GDM1 (cell line): ENCODE measurements around the gene ARHGAP23.
A peak's percentile ranks its signal among the peaks of the same experiment; 100 is the strongest.
"Not testable (repeated sequence)": the region's sequence is repeated elsewhere in the genome, so short reads cannot be mapped to it uniquely, and the experiment has no call there.

Source experiments
- DNase-seq: peaks from one replicate; lab custom pipeline; 2025; lab: John Stamatoyannopoulos, UW

The ARHGAP23 gene

GRCh38 chr17:38491346-38492066 is 63.2 kb downstream of the ARHGAP23 start:
- DNase-seq: not testable (repeated sequence)

- peak; percentile 79 for DNase-seq
Observed at GRCh38 chr17:38492067-38493040, 64.1 kb downstream of the ARHGAP23 start.

GRCh38 chr17:38494152-38494551 is 65.9 kb downstream of the ARHGAP23 start:
- not testable (repeated sequence) for DNase-seq

DNA sequence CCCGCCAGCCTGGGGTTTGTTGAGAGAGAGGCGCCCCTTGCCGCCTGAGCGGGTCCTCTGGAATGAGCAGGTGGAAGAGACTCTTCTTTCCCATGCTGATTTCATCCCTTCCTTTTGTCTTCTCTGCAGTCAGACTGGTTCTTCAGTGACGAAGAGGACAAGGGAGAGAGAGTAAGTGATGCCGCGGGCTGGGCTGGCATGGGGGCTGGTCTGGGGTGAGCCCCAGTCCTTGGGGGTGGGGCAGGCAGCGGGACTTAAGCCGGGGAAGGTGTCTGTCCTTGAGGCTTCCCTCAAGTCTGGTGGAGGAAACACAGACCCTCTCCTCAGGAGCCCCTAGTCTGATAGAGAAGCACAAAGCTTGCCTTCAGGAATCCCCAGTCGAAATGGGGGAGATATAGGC is 69.4 kb downstream of the ARHGAP23 start:
- DNase-seq: not testable (repeated sequence)

DNA sequence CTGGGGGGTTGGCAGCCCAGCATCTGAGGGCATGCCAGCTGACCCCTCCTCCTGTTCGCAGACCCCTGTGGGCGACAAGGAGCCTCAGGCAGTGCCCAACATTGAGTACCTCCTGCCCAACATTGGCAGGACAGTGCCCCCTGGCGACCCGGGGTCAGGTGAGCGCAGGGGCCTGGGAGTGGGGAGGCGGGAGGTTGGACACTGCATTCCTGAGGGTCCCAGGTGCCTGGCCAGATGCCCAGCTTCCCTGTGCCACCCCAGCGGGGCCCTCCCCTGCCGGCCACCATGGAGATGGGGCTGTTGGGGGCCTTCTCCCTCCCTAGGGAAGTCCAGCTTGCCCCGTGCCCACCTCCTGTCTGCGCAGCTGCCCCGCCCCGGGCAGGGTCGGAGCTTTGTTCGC is 70.1 kb downstream of the ARHGAP23 start:
- no peak for DNase-seq

GRCh38 chr17:38499230-38499629 is 71.0 kb downstream of the ARHGAP23 start:
- not testable (repeated sequence) for DNase-seq

- not testable (repeated sequence) for DNase-seq
Observed at GRCh38 chr17:38501718-38502117, 73.5 kb downstream of the ARHGAP23 start.

- not testable (repeated sequence) for DNase-seq
Observed at GRCh38 chr17:38503286-38503913, 75.1 kb downstream of the ARHGAP23 start.

- no peak for DNase-seq
Observed at GRCh38 chr17:38504216-38504615, 76.0 kb downstream of the ARHGAP23 start.

DNA sequence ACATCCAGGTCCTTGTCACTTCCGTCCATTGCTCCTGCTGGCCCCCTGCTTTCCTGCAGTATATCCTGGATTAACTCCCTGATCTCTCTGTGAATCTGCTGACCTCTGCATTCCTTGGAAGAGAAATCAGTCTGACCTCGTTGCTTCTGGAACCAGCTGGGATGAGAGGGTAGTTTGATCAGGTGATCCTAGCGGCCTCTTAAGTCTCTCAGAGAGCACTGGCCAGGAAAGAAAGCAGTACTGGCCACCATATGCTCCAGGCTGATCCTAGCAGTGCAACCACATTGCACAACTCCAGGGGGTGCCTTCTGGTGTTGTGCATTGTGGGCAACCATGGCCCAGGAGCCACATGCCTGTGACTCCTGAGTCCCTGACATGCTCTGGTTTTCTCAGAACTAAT is 79.2 kb downstream of the ARHGAP23 start:
- DNase-seq: no peak

- no peak for DNase-seq
Observed at GRCh38 chr17:38507921-38508569, 79.8 kb downstream of the ARHGAP23 start.

- DNase-seq: no peak
Observed at GRCh38 chr17:38508570-38508950, 80.3 kb downstream of the ARHGAP23 start.

DNA sequence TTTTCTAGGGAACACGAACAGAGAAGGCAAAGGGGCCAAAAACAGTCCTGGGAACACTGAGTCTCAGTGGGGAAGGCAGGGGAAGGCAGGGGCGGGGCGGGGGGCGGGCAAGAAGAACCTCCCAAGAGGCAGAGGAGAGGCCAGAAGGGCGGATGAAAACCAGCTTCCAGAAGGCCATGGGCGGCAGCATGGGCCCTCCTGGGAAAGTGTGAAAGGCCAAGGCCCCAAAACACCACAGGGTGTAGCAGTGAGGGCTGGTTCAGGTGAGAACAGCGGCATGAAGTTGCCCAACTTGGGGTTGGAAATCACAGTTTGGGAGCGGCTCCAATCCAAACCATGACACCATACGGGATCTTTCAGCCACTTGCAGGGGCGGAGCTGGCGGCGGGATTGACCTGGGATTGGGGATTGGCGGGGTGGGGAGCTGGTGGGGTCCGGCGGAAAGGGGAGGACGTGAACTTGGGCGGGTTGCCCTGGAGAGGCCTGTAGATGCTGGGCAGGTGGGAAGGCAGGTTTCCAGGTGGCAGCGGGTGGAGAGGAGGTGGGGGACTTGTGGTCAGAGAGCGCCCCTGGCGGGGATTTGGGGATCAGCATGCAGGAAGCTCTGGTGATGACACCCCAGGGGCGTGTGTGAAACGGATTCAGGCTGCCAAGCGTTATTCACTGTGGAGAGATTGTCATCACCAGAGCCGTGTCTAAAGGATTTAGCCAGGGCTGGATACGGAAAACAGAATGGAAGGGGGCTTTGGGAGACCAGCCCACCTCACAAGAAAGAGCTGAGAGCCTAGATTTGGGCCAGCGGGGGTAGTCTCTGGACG is 80.9 kb downstream of the ARHGAP23 start:
- DNase-seq: no peak

DNA sequence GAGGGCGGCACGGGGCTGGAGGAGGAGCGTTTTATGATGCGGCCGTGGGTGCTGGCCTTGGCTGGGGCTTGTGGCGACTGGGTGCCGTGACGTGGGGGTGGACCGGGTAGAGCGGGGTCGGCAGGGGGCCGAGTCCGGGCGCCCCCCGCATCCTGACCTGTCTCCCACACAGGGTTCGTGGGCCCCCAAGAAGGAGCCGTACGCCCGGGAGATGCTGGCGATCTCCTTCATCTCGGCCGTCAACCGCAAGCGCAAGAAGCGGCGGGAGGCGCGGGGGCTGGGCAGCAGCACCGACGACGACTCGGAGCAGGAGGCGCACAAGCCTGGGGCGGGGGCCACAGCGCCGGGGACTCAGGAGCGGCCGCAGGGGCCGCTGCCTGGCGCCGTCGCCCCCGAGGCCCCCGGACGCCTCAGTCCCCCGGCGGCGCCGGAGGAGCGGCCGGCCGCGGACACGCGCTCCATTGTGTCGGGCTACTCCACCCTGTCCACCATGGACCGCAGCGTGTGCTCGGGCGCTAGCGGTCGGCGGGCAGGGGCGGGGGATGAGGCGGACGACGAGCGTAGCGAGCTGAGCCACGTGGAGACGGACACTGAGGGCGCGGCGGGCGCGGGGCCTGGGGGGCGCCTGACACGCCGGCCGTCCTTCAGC is 81.6 kb downstream of the ARHGAP23 start:
- no peak for DNase-seq

DNA sequence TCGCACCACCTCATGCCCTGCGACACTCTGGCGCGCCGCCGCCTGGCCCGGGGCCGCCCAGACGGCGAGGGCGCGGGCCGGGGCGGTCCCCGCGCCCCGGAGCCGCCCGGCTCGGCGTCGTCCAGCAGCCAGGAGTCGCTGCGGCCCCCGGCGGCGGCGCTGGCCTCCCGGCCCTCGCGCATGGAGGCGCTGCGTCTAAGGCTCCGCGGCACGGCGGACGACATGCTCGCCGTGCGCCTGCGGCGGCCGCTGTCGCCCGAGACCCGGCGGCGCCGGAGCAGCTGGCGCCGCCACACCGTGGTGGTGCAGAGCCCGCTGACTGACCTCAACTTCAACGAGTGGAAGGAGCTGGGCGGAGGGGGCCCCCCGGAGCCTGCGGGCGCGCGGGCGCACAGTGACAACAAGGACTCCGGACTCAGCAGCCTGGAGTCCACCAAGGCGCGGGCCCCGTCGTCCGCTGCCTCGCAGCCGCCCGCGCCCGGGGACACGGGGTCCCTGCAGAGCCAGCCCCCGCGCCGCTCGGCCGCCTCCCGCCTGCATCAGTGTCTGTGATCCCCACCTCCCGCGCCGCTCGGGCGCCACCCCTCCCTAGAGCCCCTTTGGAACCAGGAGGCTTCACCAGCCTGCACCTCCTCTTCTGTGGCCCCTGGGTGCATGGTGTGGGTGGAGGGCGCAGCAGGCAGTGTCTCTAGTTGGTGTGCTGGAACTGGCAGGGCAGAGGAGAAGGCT is 82.3 kb downstream of the ARHGAP23 start:
- DNase-seq: no peak

- no peak for DNase-seq
Observed at GRCh38 chr17:38511150-38512108, 83.2 kb downstream of the ARHGAP23 start.

DNA sequence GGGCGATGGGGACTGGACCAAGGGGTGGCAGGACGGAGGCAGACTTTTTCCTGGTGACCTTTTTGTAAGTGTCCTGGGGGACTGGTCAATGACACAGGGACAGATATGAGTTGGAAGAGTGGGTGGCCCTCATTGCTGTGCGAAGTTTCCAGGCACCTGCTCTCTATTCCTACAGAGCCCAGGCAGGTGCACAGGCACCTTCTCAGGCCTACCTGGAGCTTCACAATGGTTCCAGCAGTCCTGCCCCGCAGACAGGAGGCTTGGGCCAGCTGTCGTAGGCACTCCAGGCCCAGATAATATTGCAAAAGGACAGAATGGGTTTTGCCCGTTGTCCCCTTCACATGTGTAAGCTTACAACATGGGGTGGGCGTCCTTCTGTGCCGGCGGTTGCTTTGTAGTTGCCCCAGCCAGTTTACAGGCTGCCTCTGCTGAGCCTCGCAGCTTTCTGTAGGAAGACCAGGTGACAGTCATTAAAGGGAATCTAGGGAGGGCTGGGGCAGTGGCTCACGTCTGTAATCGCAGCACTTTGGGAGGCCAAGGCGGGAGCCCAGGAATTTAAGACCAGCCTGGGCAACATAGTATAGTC is 84.3 kb downstream of the ARHGAP23 start:
- DNase-seq: no peak

DNA sequence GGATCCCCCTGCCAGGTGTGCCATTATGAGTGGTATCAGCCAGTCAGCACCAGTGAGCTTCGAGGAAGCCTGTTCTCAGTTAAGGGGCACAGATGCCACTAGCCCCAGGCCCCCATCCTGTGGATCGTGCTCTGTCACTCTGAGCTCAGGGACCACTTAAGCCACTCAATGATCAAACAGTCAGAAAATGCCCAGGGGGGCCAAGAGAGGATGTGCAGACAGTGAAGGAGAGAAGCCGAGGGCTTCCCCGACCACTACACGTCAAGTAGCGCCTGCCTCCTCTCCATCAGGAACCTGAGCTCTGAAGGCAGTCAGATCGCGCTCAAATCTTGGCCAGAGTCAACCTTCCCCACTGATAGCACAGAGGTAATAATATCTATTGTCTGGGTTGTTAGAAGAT is 98.3 kb downstream of the ARHGAP23 start:
- not testable (repeated sequence) for DNase-seq
